H1 (cell line): ENCODE measurements around the gene FARSB. TPM values are rescaled to one million over a fixed set of nuclear protein-coding genes. Genes with fewer than 3 reads are reported as not detected.

Experiments
- CTCF ChIA-PET: fragments of 300-600 bp; sonication (Branson Sonifier 250); formaldehyde crosslinking; loops from one replicate; lab custom pipeline; 2021; ENCODE audit not compliant: partially characterized antibody; lab: Charles Lee
- POLR2A ChIA-PET: fragments of 300-600 bp; sonication (Branson Sonifier 250); formaldehyde crosslinking; loops from one replicate; lab custom pipeline; 2021; ENCODE audit warnings: inconsistent platforms; ENCODE audit not compliant: partially characterized antibody; lab: Charles Lee
- DNase-seq, 2 experiments: peaks; one replicate each; pipeline versions ENCODE4 v3.0.0 to v3.0.0-alpha.2; 2010 to 2022; ENCODE audit warnings: low spot score in 2 of 2, low read depth in 1 of 2, mixed read lengths in 1 of 2
- FAIRE-seq: peaks from 2 replicates; lab custom pipeline; 2011; peaks lifted over from hg19 to GRCh38; lab: Jason Lieb, UNC
- H2AFZ ChIP-seq: 2 replicates; pipeline ENCODE4 v1.8.1; 2012; ENCODE audit warnings: low read length, inconsistent platforms
- H2AK5ac ChIP-seq: 2 replicates; pipeline ENCODE4 v1.6.1; 2013; ENCODE audit warnings: low read depth, low read length
- H2BK120ac ChIP-seq: replicated peaks from 2 replicates; pipeline ENCODE3; 2013; ENCODE audit warnings: low read depth, low read length, inconsistent platforms
- H2BK12ac ChIP-seq: 2 replicates; pipeline ENCODE4 v1.6.1; 2013; ENCODE audit warnings: low read depth, low read length
- H2BK15ac ChIP-seq: 2 replicates; pipeline ENCODE4 v1.6.1; 2013; ENCODE audit warnings: low read length
- H2BK20ac ChIP-seq: 2 replicates; pipeline ENCODE4 v1.6.1; 2013; ENCODE audit warnings: low read length
- H2BK5ac ChIP-seq: 2 replicates; pipeline ENCODE4 v1.6.1; 2013; ENCODE audit warnings: low read depth, low read length
- H3K14ac ChIP-seq: 2 replicates; pipeline ENCODE4 v1.6.1; 2013; ENCODE audit warnings: inconsistent platforms; ENCODE audit not compliant: insufficient read length
- H3K18ac ChIP-seq: 2 replicates; pipeline ENCODE4 v1.6.1; 2013; ENCODE audit warnings: low read length; ENCODE audit errors: extremely low read depth
- H3K23ac ChIP-seq: 2 replicates; pipeline ENCODE4 v1.6.1; 2013; ENCODE audit warnings: inconsistent platforms; ENCODE audit not compliant: insufficient read length
- H3K23me2 ChIP-seq: 2 replicates; pipeline ENCODE4 v1.6.1; 2013; ENCODE audit warnings: low read depth, low read length
- H3K27ac ChIP-seq: 2 replicates; pipeline ENCODE4 v1.6.1; 2011; ENCODE audit warnings: low read depth, low read length, inconsistent platforms
- H3K27me3 ChIP-seq, 4 experiments: replicated peaks in 1 of 4; 1 replicate in 1 of 4; 2 replicates in 3 of 4; pipeline versions ENCODE4 v1.6.1 to v1.8.1; 2011 to 2013; ENCODE audit warnings: low read length in 3 of 4, mild to moderate bottlenecking in 3 of 4, inconsistent platforms in 2 of 4, mixed read lengths in 2 of 4, moderate library complexity in 1 of 4; ENCODE audit not compliant: control insufficient read depth in 3 of 4, insufficient read depth in 3 of 4; ENCODE audit errors: extremely low read depth in 1 of 4
- H3K36me3 ChIP-seq, 4 experiments: 2 replicates each; pipeline versions ENCODE4 v1.6.1 to v1.8.1; 2011 to 2013; ENCODE audit warnings: mild to moderate bottlenecking in 4 of 4, low read length in 3 of 4, moderate library complexity in 2 of 4, control low read depth in 1 of 4, inconsistent platforms in 1 of 4; ENCODE audit not compliant: insufficient read depth in 4 of 4, control insufficient read depth in 2 of 4
- H3K4ac ChIP-seq: replicated peaks from 2 replicates; pipeline ENCODE3; 2013; ENCODE audit warnings: low read length, low read depth, mixed read lengths, inconsistent platforms; ENCODE audit not compliant: insufficient read length
- H3K4me1 ChIP-seq, 4 experiments: replicated peaks in 1 of 4; 1 replicate in 1 of 4; 2 replicates in 3 of 4; pipeline versions ENCODE4 v1.6.1 to v1.8.1; 2011 to 2013; ENCODE audit warnings: low read length in 3 of 4, inconsistent platforms in 2 of 4, mixed read lengths in 1 of 4; ENCODE audit not compliant: insufficient read depth in 4 of 4, control insufficient read depth in 3 of 4
- H3K4me2 ChIP-seq, 2 experiments: 2 replicates each; pipeline versions ENCODE4 v1.6.1 to v1.8.1; 2011 to 2013; ENCODE audit warnings: low read depth in 2 of 2, low read length in 2 of 2, control low read depth in 1 of 2, inconsistent platforms in 1 of 2, mild to moderate bottlenecking in 1 of 2; ENCODE audit not compliant: insufficient read depth in 1 of 2
- H3K4me3 ChIP-seq, 4 experiments: fragments of 200-600, 300-600 bp in 1 of 4; sonication (generic), shearing (Covaris generic), sonication (Bioruptor Twin) in 1 of 4; 2 replicates each; pipeline versions ENCODE4 v1.5.1 to v1.8.1; 2011 to 2016; ENCODE audit warnings: low read length in 4 of 4, low read depth in 3 of 4, control low read depth in 2 of 4, inconsistent platforms in 2 of 4, mild to moderate bottlenecking in 2 of 4, mixed read lengths in 1 of 4, moderate library complexity in 1 of 4; ENCODE audit not compliant: insufficient read depth in 2 of 4; ENCODE audit errors: extremely low read depth in 1 of 4
- H3K56ac ChIP-seq: replicated peaks from 2 replicates; pipeline ENCODE3; 2013; ENCODE audit warnings: low read depth, mild to moderate bottlenecking, mixed read lengths, low read length, inconsistent platforms; ENCODE audit not compliant: insufficient read length
- H3K79me1 ChIP-seq: 2 replicates; pipeline ENCODE4 v1.6.1; 2013; ENCODE audit warnings: low read depth, low read length, control low read depth
- H3K79me2 ChIP-seq, 2 experiments: 2 replicates each; pipeline versions ENCODE4 v1.6.1 to v1.8.1; 2012 to 2013; ENCODE audit warnings: low read length in 2 of 2, mild to moderate bottlenecking in 2 of 2, inconsistent platforms in 1 of 2; ENCODE audit not compliant: insufficient read depth in 2 of 2, control insufficient read depth in 1 of 2
- H3K9ac ChIP-seq, 4 experiments: replicated peaks in 1 of 4; 1 replicate in 1 of 4; 2 replicates in 3 of 4; pipeline versions ENCODE4 v1.6.1 to v1.8.1; 2011 to 2013; ENCODE audit warnings: low read depth in 3 of 4, low read length in 3 of 4, control low read depth in 2 of 4, mild to moderate bottlenecking in 2 of 4, moderate library complexity in 2 of 4, inconsistent platforms in 1 of 4; ENCODE audit errors: extremely low read depth in 1 of 4
- H3K9me3 ChIP-seq, 2 experiments: 2 replicates each; pipeline versions ENCODE4 v1.6.1 to v1.8.1; 2012 to 2013; ENCODE audit warnings: mild to moderate bottlenecking in 2 of 2, moderate library complexity in 2 of 2, control low read depth in 1 of 2, inconsistent platforms in 1 of 2, low read depth in 1 of 2, low read length in 1 of 2, mixed read lengths in 1 of 2; ENCODE audit not compliant: insufficient read depth in 2 of 2
- H4K20me1 ChIP-seq, 2 experiments: replicated peaks in 1 of 2; 2 replicates each; pipeline versions ENCODE3 to v1.8.1; 2011 to 2013; ENCODE audit warnings: inconsistent platforms in 2 of 2, low read length in 2 of 2, mild to moderate bottlenecking in 1 of 2; ENCODE audit not compliant: insufficient read depth in 2 of 2, control insufficient read depth in 1 of 2
- H4K5ac ChIP-seq: 2 replicates; pipeline ENCODE4 v1.6.1; 2013; ENCODE audit warnings: low read length, low read depth, mixed read lengths, inconsistent platforms; ENCODE audit not compliant: insufficient read length
- H4K8ac ChIP-seq: 2 replicates; pipeline ENCODE4 v1.8.0; 2013; ENCODE audit warnings: mild to moderate bottlenecking, moderate library complexity, low read length, inconsistent platforms; ENCODE audit not compliant: insufficient read depth; ENCODE audit errors: extremely low read depth
- H4K91ac ChIP-seq: replicated peaks from 2 replicates; pipeline ENCODE3; 2013; ENCODE audit warnings: low read length, mixed read lengths, inconsistent platforms; ENCODE audit not compliant: insufficient read length
- EP300 ChIP-seq, 2 experiments: IDR thresholded peaks; 1 replicate in 1 of 2; 2 replicates in 1 of 2; pipeline ENCODE4 v1.6.1; 2011 to 2012; ENCODE audit warnings: low read depth in 2 of 2, low read length in 2 of 2, mild to moderate bottlenecking in 2 of 2, borderline replicate concordance in 1 of 2, inconsistent platforms in 1 of 2, moderate library complexity in 1 of 2
- KDM4A ChIP-seq: IDR thresholded peaks from one replicate; pipeline ENCODE4 v1.7.1; 2012; ENCODE audit warnings: low read depth, mild to moderate bottlenecking, moderate library complexity, low read length, inconsistent platforms; ENCODE audit not compliant: severe bottlenecking
- KDM5A ChIP-seq: fragments of 200-600 bp; IDR thresholded peaks from 2 replicates; pipeline ENCODE4 v1.7.1; 2012; ENCODE audit warnings: mild to moderate bottlenecking, low read length, inconsistent platforms, mixed read lengths
- MAFK ChIP-seq: IDR thresholded peaks from 2 replicates; pipeline ENCODE4 v1.6.1; 2012; ENCODE audit warnings: low read depth, mild to moderate bottlenecking, improper control_type of control experiment, low read length
- RNF2 ChIP-seq: fragments of 200-900, 300-1000 bp; sonication (generic); IDR thresholded peaks from 2 replicates; pipeline ENCODE4 v1.7.1; 2016; ENCODE audit warnings: borderline replicate concordance, low read depth, mild to moderate bottlenecking, antibody characterized with exemption, low read length; ENCODE audit not compliant: poor library complexity, severe bottlenecking; ENCODE audit errors: missing control alignments
- WGBS, 2 experiments: shearing (Covaris generic) in 1 of 2; methylation state at CpG; one replicate each; pipeline versions ENCODE4 v1.1.6 to v1.1.7; 2013 to 2015; ENCODE audit warnings: low lambda C conversion rate in 2 of 2, mixed read lengths in 2 of 2, inconsistent platforms in 1 of 2, low coverage in 1 of 2, missing lambda C conversion rate in 1 of 2; ENCODE audit not compliant: insufficient replicate concordance in 2 of 2, insufficient coverage in 1 of 2, insufficient read length in 1 of 2; ENCODE audit errors: extremely low coverage in 1 of 2, missing lambda C conversion rate in 1 of 2; 5-methylcytosine and 5-hydroxymethylcytosine counted together
- polyA plus RNA-seq, 7 experiments: library from polyadenylated mRNA; depleted of rRNA in 3 of 7; stranded (reverse) in 5 of 7; unstranded in 2 of 7; fragments of >200 nt in 5 of 7; fragments of 200-250 nt in 2 of 7; gene quantifications; 1 replicate in 5 of 7; 2 replicates in 1 of 7; 4 replicates in 1 of 7; pipeline versions ENCODE4 v1.2.1 to v1.2.3, GENCODE V29; 2011 to 2013; ENCODE audit warnings: missing spikeins in 2 of 7, mixed read lengths in 2 of 7
- total RNA-seq: library from RNA; stranded (reverse); fragmentation: NEBNext Ultra II Directional; extraction: Animal tissue kit (Norgen Biotek cat#: 25700); gene quantifications from 2 replicates; pipeline ENCODE4 v1.2.1, GENCODE V29; 2021
- TF ChIP-seq, protein P1 (sequence below), 3 experiments: IDR thresholded peaks; 1 replicate in 2 of 3; 2 replicates in 1 of 3; pipeline versions ENCODE4 v1.5.1 to v1.6.1; 2011; ENCODE audit warnings: low read length in 3 of 3, mild to moderate bottlenecking in 3 of 3, inconsistent platforms in 2 of 3, low read depth in 1 of 3, moderate library complexity in 1 of 3; ENCODE audit not compliant: insufficient read depth in 1 of 3; ENCODE audit errors: control extremely low read depth in 1 of 3

Gene FARSB
- total and polyA plus RNA-seq, 2 of the 8 experiments (the other 6 are each of a cell fraction or from before 2014, with no cell fraction given), result 21.0 to 37.9 TPM

DNA sequence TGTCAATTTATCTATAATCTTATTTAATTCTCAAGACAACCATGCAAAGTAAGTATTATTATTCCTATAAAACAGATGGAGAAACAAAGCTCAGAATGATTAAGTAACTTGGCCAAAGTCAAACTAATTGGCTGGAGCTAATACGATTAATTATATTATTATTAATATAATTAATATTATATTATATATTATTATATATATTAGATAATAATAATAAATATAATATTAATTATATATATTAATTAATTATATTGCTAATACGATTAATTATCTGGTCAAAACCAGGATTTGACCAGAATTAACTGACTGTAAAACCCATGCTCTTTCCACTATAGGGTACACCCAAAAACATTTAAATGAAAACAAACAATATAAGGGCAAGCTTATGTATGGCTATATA, 52.4 kb downstream of the FARSB start:
- no peak for DNase-seq
- Histone ChIP-seq H3K4me3 (no peak overlapping the region), H3K23ac (no peak overlapping the region), H3K4me2 (no peak overlapping the region), H3K79me2 (no peaks in the 10 kb centered on the region), H3K4ac (no peak overlapping the region), H3K79me1 (no peaks in the 10 kb centered on the region), H2AFZ (no peak overlapping the region), H4K20me1 (peaks cover 1 to 2% of the 10 kb centered on the region in 2 experiments), H3K18ac (no peak overlapping the region), H4K91ac (no peak overlapping the region), H3K56ac (no peak overlapping the region), H2BK120ac (no peak overlapping the region), H3K27ac (no peak overlapping the region), H3K27me3 (no peaks in the 10 kb centered on the region), H4K8ac (no peak overlapping the region), H3K9ac (no peak overlapping the region), H3K36me3 (peaks cover 6 to 18% (median 7%) of the 10 kb centered on the region in 4 experiments; a peak in 6 of 8 replicates), H3K4me1 (no peaks in the 10 kb centered on the region), H2BK5ac (no peak overlapping the region), H2BK20ac (no peak overlapping the region), H3K23me2 (no peaks in the 10 kb centered on the region), H2BK15ac (no peak overlapping the region), H3K9me3 (no peaks in the 10 kb centered on the region), H4K5ac (no peak overlapping the region), H2AK5ac (no peak overlapping the region), H2BK12ac (no peak overlapping the region), H3K14ac (no peak overlapping the region)
- CTCF ChIA-PET, result interaction anchor here (0.7 to 1.5 kb wide), 3 partner anchors 9 to 615 kb away, joined by 3 to 4 read pairs (median 3); no protein-coding TSS in a partner anchor
- 94% methylated on average over 2 of the region's 2 CpGs; no CpG with 5 or more reads in 1 of the 2 experiments for WGBS, 2 experiments
- TF ChIP-seq KDM4A, result no peak
- no peak for TF ChIP-seq KDM5A
- TF ChIP-seq RNF2, result no peak
- no peak for TF ChIP-seq EP300 (IDR thresholded peaks at IDR 0.05; ENCODE audit: borderline replicate concordance in 1 of 2, low read depth in 2 of 2, low read length in 2 of 2)
- no peak for TF ChIP-seq MAFK
- TF ChIP-seq, protein P1, sequence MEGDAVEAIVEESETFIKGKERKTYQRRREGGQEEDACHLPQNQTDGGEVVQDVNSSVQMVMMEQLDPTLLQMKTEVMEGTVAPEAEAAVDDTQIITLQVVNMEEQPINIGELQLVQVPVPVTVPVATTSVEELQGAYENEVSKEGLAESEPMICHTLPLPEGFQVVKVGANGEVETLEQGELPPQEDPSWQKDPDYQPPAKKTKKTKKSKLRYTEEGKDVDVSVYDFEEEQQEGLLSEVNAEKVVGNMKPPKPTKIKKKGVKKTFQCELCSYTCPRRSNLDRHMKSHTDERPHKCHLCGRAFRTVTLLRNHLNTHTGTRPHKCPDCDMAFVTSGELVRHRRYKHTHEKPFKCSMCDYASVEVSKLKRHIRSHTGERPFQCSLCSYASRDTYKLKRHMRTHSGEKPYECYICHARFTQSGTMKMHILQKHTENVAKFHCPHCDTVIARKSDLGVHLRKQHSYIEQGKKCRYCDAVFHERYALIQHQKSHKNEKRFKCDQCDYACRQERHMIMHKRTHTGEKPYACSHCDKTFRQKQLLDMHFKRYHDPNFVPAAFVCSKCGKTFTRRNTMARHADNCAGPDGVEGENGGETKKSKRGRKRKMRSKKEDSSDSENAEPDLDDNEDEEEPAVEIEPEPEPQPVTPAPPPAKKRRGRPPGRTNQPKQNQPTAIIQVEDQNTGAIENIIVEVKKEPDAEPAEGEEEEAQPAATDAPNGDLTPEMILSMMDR (IDR thresholded peaks at IDR 0.05; ENCODE audit: control extremely low read depth in 1 of 3, insufficient read depth in 1 of 3, low read depth in 1 of 3, low read length in 3 of 3), result no peak
- no peak for FAIRE-seq
- POLR2A ChIA-PET, result no interaction called here
